ENCODE results near the gene DNAJC3.
A peak's percentile ranks its signal among the peaks of the same experiment; 100 is the strongest.

DNAJC3 gene

DNA sequence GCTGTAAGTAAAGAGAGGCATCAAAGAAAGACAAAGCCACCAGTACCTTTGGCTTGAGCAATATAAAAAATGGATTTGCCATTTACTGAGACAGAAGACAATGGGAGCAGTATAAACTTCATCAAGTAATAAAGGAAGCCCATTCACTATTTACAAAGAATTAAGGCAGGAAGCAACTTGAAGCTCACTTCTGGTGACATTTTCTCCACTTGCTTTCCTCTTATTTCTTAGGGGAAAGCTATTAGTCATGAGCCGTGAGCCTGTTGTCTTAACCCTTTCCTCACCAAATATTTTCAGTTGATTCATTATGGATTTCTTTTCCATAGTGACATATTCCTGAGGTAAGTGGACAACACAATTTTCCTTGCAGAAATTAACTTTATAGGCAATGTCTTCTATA lies 156.8 kb downstream of the DNAJC3 start:
- no peak for DNase-seq (ENCODE audit: low read depth in 1 of 2, low spot score in 1 of 2)

DNA sequence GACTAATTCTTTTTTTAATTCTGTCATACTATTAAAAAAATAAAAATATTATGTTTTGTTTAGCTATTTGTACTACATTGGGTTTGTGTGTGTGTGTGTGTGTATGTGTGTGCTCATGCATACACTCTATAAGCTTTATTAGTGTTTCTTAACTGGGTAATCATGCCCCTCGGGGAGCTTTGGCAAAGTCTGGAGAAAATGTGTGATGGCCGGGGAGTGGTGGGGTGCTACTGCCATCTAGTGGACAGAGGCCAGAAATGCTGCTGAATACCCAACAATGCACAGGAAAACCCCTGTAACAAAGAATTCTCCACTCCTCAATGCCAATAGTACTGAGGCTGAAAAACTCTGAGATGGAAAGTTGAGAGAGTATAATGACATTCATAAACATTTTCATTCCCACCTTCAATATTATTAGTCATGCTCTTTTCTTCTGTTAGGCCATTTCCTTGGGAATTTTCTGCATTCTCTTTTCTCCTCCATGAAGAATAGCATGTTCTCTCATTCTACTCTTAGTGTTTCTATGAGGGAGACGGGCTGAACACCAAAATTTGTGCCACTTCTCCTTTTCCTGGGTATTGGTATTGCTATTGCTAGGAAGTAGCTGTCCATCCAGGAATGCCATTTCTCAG lies 157.3 kb downstream of the DNAJC3 start:
- DNase-seq (ENCODE audit: low read depth in 1 of 2, low spot score in 1 of 2): peak; percentile 17 to 44

DNA sequence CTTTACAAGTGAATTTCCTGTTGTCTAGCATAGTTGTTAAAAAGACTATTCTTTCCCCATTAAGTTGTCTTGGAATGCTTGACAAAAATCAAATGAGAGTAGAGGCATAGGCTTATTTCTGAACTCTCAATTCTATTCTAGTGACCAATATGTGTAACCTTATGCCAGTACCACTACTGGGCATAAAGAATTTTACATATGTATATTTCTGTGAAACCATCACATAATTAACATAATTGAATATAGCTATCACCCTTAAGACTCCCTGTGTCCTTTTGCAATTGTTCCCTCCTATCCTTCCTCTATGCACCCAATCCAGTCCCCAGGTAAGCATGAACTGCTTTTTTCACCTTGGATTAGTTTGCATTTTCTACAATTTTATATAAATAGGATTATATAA lies 165.0 kb downstream of the DNAJC3 start:
- DNase-seq (ENCODE audit: low read depth in 1 of 2, low spot score in 1 of 2): no peak

DNA sequence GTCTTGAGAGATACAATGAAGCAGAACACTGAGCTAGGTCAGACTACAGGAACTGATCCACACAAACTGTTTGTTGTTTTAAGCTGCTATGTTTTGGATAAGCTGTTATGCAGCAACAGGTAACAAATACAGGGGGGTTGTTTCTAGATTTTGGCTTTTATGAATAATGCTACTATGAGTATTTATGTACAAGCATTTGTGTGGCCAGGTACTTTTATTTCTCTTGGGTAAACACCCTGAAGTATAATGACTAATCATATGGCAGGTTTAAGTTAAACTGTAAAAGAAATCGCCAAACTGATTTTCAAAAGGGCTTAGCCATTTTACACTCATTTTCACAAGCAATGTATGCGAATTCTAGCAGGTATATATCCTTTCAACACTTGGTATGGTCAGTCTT lies 166.0 kb downstream of the DNAJC3 start:
- DNase-seq (ENCODE audit: low read depth in 1 of 2, low spot score in 1 of 2): no peak
